HG03442 (cell line): Measurements from ENCODE around the gene PAFAH2.

Experiments used
- ATAC-seq: cut with Tn5 transposase; IDR thresholded peaks from one replicate; pipeline ENCODE4 v1.9.1; 2021; ENCODE audit warnings: mild to moderate bottlenecking, moderate library complexity; ENCODE audit not compliant: unreplicated experiment

PAFAH2 gene

GRCh38 chr1:26031611-26032220 lies 33.9 kb upstream of the PAFAH2 start:
- no peak for ATAC-seq

- ATAC-seq, result no peak
These were observed 33.3 kb upstream of the PAFAH2 start for GRCh38 chr1:26031196-26031595.

GRCh38 chr1:26029864-26030481 lies 32.1 kb upstream of the PAFAH2 start:
- ATAC-seq, result no peak

GRCh38 chr1:26029054-26029863 lies 31.4 kb upstream of the PAFAH2 start:
- no peak for ATAC-seq

- no peak for ATAC-seq
These were observed 30.7 kb upstream of the PAFAH2 start for GRCh38 chr1:26028490-26028980.

- ATAC-seq, result no peak
These were observed 30.0 kb upstream of the PAFAH2 start for GRCh38 chr1:26027716-26028489.

GRCh38 chr1:26025517-26025916 lies 27.7 kb upstream of the PAFAH2 start:
- ATAC-seq, result no peak

- no peak for ATAC-seq
These were observed 27.2 kb upstream of the PAFAH2 start for GRCh38 chr1:26025060-26025459.

GRCh38 chr1:26023826-26024225 lies 26.0 kb upstream of the PAFAH2 start:
- ATAC-seq, result no peak

GRCh38 chr1:26023009-26023408 lies 25.1 kb upstream of the PAFAH2 start:
- no peak for ATAC-seq

GRCh38 chr1:26022404-26022779 lies 24.5 kb upstream of the PAFAH2 start:
- no peak for ATAC-seq

- ATAC-seq, result no peak
These were observed 24.0 kb upstream of the PAFAH2 start, which contains the start of gene EXTL1 for GRCh38 chr1:26021647-26022403. TSS of gene EXTL1 (plus strand) at chr1:26021775. CDS start at chr1:26022647, 872 bp downstream.

- no peak for ATAC-seq
These were observed 23.2 kb upstream of the PAFAH2 start for GRCh38 chr1:26020941-26021646.

GRCh38 chr1:26020330-26020768 lies 22.5 kb upstream of the PAFAH2 start:
- ATAC-seq, result no peak

GRCh38 chr1:26019641-26020315 lies 21.9 kb upstream of the PAFAH2 start:
- no peak for ATAC-seq

GRCh38 chr1:26017606-26018005 lies 19.7 kb upstream of the PAFAH2 start:
- no peak for ATAC-seq

- no peak for ATAC-seq
These were observed 19.2 kb upstream of the PAFAH2 start for GRCh38 chr1:26016953-26017545.

- no peak for ATAC-seq
These were observed 18.5 kb upstream of the PAFAH2 start for GRCh38 chr1:26016258-26016952.
